Calu3 (cell line): ENCODE results near the gene TRAM1L1. TPM values are rescaled to one million over a fixed set of nuclear protein-coding genes. Genes with fewer than 3 reads are reported as not detected.

Experiments used
- BruUV-seq: library from RNA; stranded (reverse); fragments of 400-500 nt; replicated peaks from 2 replicates; lab custom pipeline; 2021; lab: Mats Ljungman, UMichigan
- CTCF ChIA-PET: fragments of 300-600 bp; sonication (Branson Sonifier 250); formaldehyde crosslinking; loops from one replicate; lab custom pipeline; 2022; ENCODE audit warnings: antibody characterized with exemption; lab: Charles Lee
- DNase-seq: peaks from one replicate; pipeline ENCODE4 v3.0.0; 2022
- H3K27ac Mint-ChIP-seq: one replicate; pipeline ENCODE4 v1.8.0; 2022; ENCODE audit warnings: mixed read lengths; ENCODE audit not compliant: unreplicated experiment
- H3K27me3 Mint-ChIP-seq: one replicate; pipeline ENCODE4 v1.8.0; 2022; ENCODE audit warnings: mixed read lengths; ENCODE audit not compliant: unreplicated experiment
- H3K36me3 Mint-ChIP-seq: one replicate; pipeline ENCODE4 v1.8.0; 2022; ENCODE audit warnings: mild to moderate bottlenecking, moderate library complexity, mixed read lengths; ENCODE audit not compliant: insufficient read depth, unreplicated experiment
- H3K4me1 Mint-ChIP-seq: one replicate; pipeline ENCODE4 v1.8.0; 2022; ENCODE audit warnings: mild to moderate bottlenecking, low read depth, mixed read lengths; ENCODE audit not compliant: unreplicated experiment
- H3K4me3 Mint-ChIP-seq: one replicate; pipeline ENCODE4 v1.8.0; 2022; ENCODE audit warnings: mild to moderate bottlenecking, low read depth, moderate library complexity, mixed read lengths; ENCODE audit not compliant: unreplicated experiment
- H3K9me3 Mint-ChIP-seq: one replicate; pipeline ENCODE4 v1.8.0; 2022; ENCODE audit warnings: low read depth, mixed read lengths; ENCODE audit not compliant: unreplicated experiment
- intact Hi-C: fragments of 100-400 bp; cut with micrococcal nuclease; formaldehyde crosslinking; loops from one replicate; pipeline ENCODE4 v1.10.0; 2022; ENCODE audit not compliant: unreplicated experiment
- total RNA-seq: library from RNA; stranded (reverse); gene quantifications from 2 replicates; pipeline ENCODE4 v1.2.3, GENCODE V29; 2022
- TF ChIP-seq, protein P1 (sequence below): fragments of 200-600 bp; IDR thresholded peaks from one replicate; pipeline ENCODE4 v1.8.0; 2022; ENCODE audit warnings: antibody characterized with exemption; ENCODE audit not compliant: unreplicated experiment

Gene TRAM1L1
- total RNA-seq, 1 experiment from 2014 or later: 1.4 TPM

DNA sequence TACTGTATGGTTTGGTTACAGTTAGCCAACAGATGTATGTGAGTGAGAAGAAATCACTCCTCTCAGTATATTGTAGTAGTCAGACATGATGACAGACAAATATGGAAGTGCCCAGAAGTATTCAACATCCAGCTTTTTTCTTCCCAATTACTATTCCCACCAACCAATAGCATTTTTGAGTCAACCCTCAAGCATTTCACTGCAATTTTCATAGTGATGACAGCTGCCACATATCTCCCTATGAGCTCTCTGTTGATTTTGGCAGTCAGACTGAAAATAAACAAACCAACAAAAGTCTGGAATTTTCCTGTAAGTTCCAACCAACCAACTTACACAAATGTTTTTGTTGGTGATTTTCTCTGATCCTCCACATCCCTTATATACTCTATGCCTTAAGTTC is 8.2 kb upstream of the TRAM1L1 start:
- TF ChIP-seq, protein P1, sequence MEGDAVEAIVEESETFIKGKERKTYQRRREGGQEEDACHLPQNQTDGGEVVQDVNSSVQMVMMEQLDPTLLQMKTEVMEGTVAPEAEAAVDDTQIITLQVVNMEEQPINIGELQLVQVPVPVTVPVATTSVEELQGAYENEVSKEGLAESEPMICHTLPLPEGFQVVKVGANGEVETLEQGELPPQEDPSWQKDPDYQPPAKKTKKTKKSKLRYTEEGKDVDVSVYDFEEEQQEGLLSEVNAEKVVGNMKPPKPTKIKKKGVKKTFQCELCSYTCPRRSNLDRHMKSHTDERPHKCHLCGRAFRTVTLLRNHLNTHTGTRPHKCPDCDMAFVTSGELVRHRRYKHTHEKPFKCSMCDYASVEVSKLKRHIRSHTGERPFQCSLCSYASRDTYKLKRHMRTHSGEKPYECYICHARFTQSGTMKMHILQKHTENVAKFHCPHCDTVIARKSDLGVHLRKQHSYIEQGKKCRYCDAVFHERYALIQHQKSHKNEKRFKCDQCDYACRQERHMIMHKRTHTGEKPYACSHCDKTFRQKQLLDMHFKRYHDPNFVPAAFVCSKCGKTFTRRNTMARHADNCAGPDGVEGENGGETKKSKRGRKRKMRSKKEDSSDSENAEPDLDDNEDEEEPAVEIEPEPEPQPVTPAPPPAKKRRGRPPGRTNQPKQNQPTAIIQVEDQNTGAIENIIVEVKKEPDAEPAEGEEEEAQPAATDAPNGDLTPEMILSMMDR: no peak
- Mint-ChIP-seq H3K27me3 (no peaks in the 10 kb centered on the region), H3K27ac (no peak overlapping the region), H3K4me3 (no peak overlapping the region), H3K9me3 (no peaks in the 10 kb centered on the region), H3K36me3 (no peaks in the 10 kb centered on the region), H3K4me1 (no peaks in the 10 kb centered on the region)
- intact Hi-C loops: no loop called here
- no TSS peak for BruUV-seq
- DNase-seq: no peak
- CTCF ChIA-PET: no interaction called here

DNA sequence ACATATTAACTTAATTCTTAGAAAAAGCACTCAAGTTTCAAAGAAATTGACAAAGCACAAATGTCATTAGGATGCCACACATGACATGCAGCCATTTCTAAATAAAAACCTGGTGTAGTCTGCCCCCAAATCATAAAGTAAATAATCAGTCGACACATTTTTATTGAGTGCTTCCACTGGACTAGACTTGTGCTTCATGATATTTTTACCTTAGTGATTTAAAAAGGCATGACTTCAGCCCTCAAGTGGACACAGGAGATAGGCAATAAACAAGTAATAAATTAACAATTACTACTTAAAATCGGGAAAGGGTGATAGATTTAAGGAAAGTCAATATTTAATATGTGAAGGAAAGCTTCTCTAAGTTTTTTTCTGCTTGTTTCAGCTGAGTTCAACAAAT is 7.6 kb downstream of the TRAM1L1 start:
- CTCF ChIA-PET: no interaction called here
- H3K9me3 Mint-ChIP-seq: no peaks in the 10 kb centered on the region
- H3K4me3 Mint-ChIP-seq: no peak overlapping the region
- no TSS peak for BruUV-seq
- no peaks in the 10 kb centered on the region for H3K36me3 Mint-ChIP-seq
- no peaks in the 10 kb centered on the region for H3K27me3 Mint-ChIP-seq
- H3K27ac Mint-ChIP-seq: no peak overlapping the region
- TF ChIP-seq, protein P1: no peak
- intact Hi-C loops: no loop called here
- no peaks in the 10 kb centered on the region for H3K4me1 Mint-ChIP-seq
- no peak for DNase-seq

DNA sequence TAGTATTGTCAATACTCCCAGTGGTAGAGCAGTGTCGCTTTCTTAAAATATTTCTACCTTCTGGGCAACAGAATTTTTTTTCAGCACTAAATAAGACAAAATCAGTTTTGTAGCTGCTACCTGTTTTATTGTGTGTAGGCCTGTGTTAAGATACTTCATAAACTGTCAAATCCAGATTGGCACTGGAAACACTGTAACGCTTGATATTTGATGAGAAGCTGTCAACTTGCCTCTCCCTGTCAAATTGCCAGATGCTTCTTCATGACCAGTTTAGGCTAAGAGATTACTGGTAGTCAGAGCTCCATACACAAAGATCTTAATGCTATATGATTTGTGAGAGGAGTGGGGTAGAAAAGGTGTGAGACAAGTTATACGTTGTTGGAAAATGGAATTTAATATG is 17.3 kb downstream of the TRAM1L1 start:
- Mint-ChIP-seq H3K36me3 (no peaks in the 10 kb centered on the region), H3K27me3 (no peaks in the 10 kb centered on the region), H3K27ac (no peak overlapping the region), H3K4me3 (no peak overlapping the region), H3K9me3 (no peaks in the 10 kb centered on the region), H3K4me1 (peaks cover 8% of the 10 kb centered on the region)
- BruUV-seq: no TSS peak
- DNase-seq: no peak
- intact Hi-C loops: no loop called here
- CTCF ChIA-PET: no interaction called here
- TF ChIP-seq, protein P1: no peak

DNA sequence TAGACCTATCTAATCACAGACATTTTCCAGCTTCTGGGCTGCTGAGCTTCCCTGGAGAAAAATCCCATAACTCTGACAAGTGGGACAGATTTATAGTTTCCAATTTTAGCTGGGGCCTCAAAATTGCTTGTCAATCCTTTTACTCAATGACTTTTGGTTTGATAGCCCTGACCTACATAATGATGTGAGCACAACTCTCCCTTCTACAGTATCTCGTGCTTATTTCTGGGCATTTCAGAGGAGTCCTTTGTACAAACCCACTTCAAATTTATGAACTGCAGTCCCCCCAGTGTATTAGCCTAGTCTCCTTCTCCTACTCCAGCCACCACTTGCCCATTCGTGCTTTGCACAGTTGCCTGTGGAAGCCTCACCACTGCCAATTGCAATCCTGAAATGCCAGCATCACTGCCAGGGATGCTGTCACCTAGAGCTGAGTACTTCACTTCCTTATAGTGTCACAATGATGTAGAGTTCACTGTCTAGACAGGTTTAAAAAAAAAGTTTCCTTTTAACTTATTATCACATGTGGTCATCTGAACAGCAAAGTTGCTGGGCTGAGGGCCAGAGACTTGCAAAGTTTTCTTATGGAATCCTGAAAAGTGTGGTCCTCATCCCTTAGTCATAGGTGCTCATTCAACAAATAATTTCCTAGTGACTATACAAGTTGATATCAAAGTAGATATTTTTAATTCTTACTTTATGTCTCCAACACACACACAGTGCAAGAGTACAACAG is 21.2 kb downstream of the TRAM1L1 start:
- Mint-ChIP-seq H3K36me3 (no peaks in the 10 kb centered on the region), H3K27ac (no peak overlapping the region), H3K4me3 (no peak overlapping the region), H3K9me3 (peaks cover 8% of the 10 kb centered on the region), H3K4me1 (peaks cover 8% of the 10 kb centered on the region), H3K27me3 (no peaks in the 10 kb centered on the region)
- BruUV-seq: no TSS peak
- CTCF ChIA-PET: no interaction called here
- no peak for DNase-seq
- intact Hi-C loops: no loop called here
- TF ChIP-seq, protein P1: no peak
